GM23248 (cell line): ENCODE measurements around the gene CCDC144A.
"Not testable (repeated sequence)": the region's sequence is repeated elsewhere in the genome, so short reads cannot be mapped to it uniquely, and the experiment has no call there.

Source experiments
- EZH2 ChIP-seq: fragments of 200-600 bp; sonication (generic); IDR thresholded peaks from 2 replicates; pipeline ENCODE4 v1.6.1; 2018; ENCODE audit warnings: antibody characterized with exemption, mild to moderate bottlenecking; ENCODE audit not compliant: insufficient read depth, poor library complexity, severe bottlenecking
- EZH2phosphoT487 ChIP-seq: fragments of 200-600 bp; sonication (generic); IDR thresholded peaks from 2 replicates; pipeline ENCODE4 v1.6.1; 2018; ENCODE audit warnings: antibody characterized with exemption, moderate library complexity, mild to moderate bottlenecking, low read depth; ENCODE audit not compliant: insufficient read depth

DNA sequence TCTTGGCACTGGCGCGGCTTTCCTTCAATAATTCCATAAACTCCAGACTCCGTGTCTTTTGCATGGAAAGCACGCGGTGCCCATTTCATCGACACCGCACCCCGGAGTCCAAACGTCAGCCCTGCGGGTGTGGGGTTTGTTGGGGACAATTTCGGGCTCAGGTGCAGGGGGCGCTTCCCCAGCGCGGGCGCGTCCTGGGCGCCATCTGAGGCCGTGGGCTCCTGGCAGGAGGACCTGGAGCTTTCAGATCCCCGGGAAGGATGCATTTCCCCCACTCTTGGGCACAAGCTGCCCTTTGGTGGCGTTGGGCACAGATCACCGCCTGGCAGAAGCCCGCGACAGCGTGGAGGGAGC lies 23.5 kb upstream of the CCDC144A start:
- not testable (repeated sequence) for TF ChIP-seq EZH2phosphoT487, EZH2
